Endothelial cell (in vitro differentiated cells): Measurements from ENCODE around the gene KCNMA1. TPM values are rescaled to one million over a fixed set of nuclear protein-coding genes. Genes with fewer than 3 reads are reported as not detected.

Source experiments
- DNase-seq: peaks from one replicate; pipeline ENCODE4 v3.0.0; 2021; ENCODE audit warnings: low spot score
- H3K27ac Mint-ChIP-seq: one replicate; pipeline ENCODE4 v1.8.0; 2021; ENCODE audit warnings: mixed read lengths, inconsistent platforms; ENCODE audit not compliant: unreplicated experiment
- H3K27me3 Mint-ChIP-seq: one replicate; pipeline ENCODE4 v1.8.0; 2021; ENCODE audit warnings: mild to moderate bottlenecking, moderate library complexity, mixed read lengths, inconsistent platforms; ENCODE audit not compliant: unreplicated experiment
- H3K36me3 Mint-ChIP-seq: one replicate; pipeline ENCODE4 v1.8.0; 2021; ENCODE audit warnings: mild to moderate bottlenecking, low read depth, mixed read lengths, inconsistent platforms; ENCODE audit not compliant: unreplicated experiment
- H3K4me1 Mint-ChIP-seq: one replicate; pipeline ENCODE4 v1.8.0; 2021; ENCODE audit warnings: mild to moderate bottlenecking, mixed read lengths, inconsistent platforms; ENCODE audit not compliant: unreplicated experiment
- H3K4me3 Mint-ChIP-seq: one replicate; pipeline ENCODE4 v1.8.0; 2021; ENCODE audit warnings: mild to moderate bottlenecking, mixed read lengths, inconsistent platforms; ENCODE audit not compliant: unreplicated experiment
- H3K9me3 Mint-ChIP-seq: one replicate; pipeline ENCODE4 v1.8.0; 2021; ENCODE audit warnings: mixed read lengths, inconsistent platforms; ENCODE audit not compliant: unreplicated experiment
- total RNA-seq: library from RNA; stranded (reverse); fragmentation: NEBNext Ultra II Directional; extraction: Animal tissue kit (Norgen Biotek cat#: 25700); gene quantifications from one replicate; pipeline ENCODE4 v1.2.1, GENCODE V29; 2021; ENCODE audit not compliant: unreplicated experiment
- TF ChIP-seq, protein P1 (sequence below): fragments of 200-600 bp; sonication (generic); IDR thresholded peaks from one replicate; pipeline ENCODE4 v1.5.0; 2021; ENCODE audit warnings: antibody characterized with exemption; ENCODE audit not compliant: unreplicated experiment

The KCNMA1 gene
- total RNA-seq, 1 donor from 2014 or later = 5.1 TPM

DNA sequence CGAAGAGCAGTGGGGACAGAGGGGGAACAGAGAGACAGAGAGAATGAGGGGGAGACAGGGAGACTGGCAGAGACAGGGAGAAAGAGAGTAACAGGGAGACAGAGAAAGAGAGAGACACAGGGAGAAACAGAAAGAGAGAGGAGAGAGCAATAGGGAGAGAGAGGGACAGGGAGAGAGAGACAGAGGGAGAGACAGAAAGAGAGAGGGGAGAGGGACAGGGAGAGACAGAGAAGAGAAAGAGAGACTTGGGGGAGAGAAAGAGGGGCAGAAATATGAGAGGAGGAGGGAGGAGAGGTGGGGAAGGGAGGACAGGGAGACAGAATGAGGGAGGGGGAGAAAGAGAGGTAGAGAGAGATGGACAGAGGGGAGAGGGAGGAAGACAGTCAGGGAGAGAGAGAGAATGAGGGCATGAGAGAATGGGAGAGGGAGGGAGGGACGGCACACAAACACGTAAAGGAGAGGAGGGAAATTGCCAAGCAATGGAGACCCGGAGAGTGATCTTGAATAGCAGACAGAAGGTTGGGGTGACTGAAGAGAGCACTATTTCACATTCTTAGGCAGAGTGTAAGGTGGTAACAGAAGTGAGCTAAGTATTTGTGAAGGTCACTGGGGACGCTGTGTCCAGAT, 33.3 kb upstream of the KCNMA1 start:
- H3K9me3 Mint-ChIP-seq = no peaks in the 10 kb centered on the region
- no peaks in the 10 kb centered on the region for H3K4me1 Mint-ChIP-seq
- no peak for DNase-seq
- no peaks in the 10 kb centered on the region for H3K36me3 Mint-ChIP-seq
- H3K27ac Mint-ChIP-seq = no peak overlapping the region
- TF ChIP-seq, protein P1, sequence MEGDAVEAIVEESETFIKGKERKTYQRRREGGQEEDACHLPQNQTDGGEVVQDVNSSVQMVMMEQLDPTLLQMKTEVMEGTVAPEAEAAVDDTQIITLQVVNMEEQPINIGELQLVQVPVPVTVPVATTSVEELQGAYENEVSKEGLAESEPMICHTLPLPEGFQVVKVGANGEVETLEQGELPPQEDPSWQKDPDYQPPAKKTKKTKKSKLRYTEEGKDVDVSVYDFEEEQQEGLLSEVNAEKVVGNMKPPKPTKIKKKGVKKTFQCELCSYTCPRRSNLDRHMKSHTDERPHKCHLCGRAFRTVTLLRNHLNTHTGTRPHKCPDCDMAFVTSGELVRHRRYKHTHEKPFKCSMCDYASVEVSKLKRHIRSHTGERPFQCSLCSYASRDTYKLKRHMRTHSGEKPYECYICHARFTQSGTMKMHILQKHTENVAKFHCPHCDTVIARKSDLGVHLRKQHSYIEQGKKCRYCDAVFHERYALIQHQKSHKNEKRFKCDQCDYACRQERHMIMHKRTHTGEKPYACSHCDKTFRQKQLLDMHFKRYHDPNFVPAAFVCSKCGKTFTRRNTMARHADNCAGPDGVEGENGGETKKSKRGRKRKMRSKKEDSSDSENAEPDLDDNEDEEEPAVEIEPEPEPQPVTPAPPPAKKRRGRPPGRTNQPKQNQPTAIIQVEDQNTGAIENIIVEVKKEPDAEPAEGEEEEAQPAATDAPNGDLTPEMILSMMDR = no peak
- H3K27me3 Mint-ChIP-seq = peaks cover 4% of the 10 kb centered on the region
- no peak overlapping the region for H3K4me3 Mint-ChIP-seq

DNA sequence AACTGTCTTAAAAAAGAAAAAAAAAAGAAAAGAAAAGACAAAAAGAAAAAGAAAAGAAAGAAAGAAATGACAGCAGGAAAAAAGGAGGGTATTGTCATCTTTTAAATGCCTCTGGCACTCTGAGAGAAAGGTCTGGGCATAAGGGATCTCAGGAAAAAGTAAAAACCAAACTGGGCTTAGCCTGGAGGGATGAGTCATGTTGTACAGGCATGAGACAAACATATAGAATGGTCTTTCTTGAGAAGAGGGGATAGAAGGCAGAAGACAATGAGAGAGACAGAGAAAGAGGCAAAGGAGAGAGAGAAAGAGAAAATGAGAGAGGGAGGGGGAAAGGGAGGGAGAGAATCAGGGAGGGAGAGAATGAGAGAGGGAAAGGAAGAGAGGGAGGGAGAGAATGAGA, 32.3 kb upstream of the KCNMA1 start:
- Mint-ChIP-seq H3K27me3 (peaks cover 4% of the 10 kb centered on the region), H3K4me1 (no peaks in the 10 kb centered on the region), H3K4me3 (no peak overlapping the region), H3K36me3 (no peaks in the 10 kb centered on the region), H3K9me3 (no peaks in the 10 kb centered on the region), H3K27ac (no peak overlapping the region)
- TF ChIP-seq, protein P1 = no peak
- no peak for DNase-seq

DNA sequence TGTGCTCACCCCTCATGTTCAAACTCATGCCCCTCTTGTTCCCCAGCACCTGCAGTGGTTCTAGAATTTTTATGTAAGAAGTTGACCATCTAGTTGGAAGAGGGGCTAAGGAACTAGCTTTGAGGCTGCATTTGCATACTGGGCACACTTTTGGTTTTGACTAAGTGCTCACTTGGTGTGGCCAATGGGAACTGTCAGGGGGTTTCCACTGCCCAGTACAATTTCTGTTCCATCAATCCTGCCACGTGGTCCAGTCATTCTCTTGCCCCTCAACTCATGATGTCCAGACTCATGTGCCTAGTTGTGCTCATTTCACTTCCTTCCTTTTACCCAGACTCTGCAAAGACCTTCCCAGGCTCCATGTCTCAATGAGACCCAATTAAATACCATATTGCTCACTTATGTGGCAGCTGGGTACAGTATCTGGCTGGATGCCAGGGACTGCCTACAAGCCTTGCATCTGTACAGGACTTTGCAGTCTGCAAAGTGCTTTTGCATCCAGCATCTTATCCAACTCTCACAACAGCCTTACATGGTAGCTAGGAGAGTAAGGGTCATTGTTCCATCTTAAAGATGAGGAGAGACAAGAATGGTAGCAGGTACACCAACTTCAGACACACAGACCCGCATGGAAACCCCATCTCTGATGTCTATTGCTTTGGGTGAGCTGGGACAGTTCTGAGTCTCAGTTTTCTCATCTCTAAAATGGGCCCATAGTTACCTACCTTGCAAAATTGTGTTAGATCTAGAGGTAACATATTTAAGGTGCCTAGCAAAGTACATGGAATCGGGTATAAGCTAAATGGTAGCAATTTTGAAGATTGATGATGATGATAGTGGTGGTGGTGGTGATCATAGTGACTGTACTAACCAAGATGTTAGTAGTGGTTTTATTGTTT, 30.1 kb upstream of the KCNMA1 start:
- TF ChIP-seq, protein P1 = no peak
- H3K9me3 Mint-ChIP-seq = no peaks in the 10 kb centered on the region
- no peaks in the 10 kb centered on the region for H3K36me3 Mint-ChIP-seq
- H3K27me3 Mint-ChIP-seq = peaks cover 3% of the 10 kb centered on the region
- no peak for DNase-seq
- no peak overlapping the region for H3K27ac Mint-ChIP-seq
- H3K4me3 Mint-ChIP-seq = no peak overlapping the region
- no peaks in the 10 kb centered on the region for H3K4me1 Mint-ChIP-seq

DNA sequence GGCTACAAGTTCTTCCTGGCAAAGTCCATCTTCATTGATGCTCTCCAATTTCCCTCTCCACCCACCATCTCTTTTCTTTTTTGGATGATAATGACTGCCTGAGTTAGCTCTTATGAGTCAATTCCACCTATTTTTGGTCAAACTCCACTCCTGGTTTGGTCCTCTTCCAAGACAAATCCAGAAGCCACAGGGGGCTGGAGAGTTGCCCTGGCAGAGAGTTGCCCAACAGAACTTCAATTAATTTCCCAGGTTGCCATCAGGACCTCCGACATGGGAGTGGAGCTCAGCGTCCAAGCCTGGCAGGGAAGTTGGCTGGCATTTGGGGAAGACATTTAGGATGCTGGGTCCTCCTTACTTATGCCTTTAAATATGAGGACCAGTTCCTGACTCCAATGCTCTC, 29.2 kb upstream of the KCNMA1 start:
- Mint-ChIP-seq H3K4me1 (no peaks in the 10 kb centered on the region), H3K9me3 (no peaks in the 10 kb centered on the region), H3K4me3 (no peak overlapping the region), H3K36me3 (no peaks in the 10 kb centered on the region), H3K27ac (no peak overlapping the region), H3K27me3 (peaks cover 1% of the 10 kb centered on the region)
- TF ChIP-seq, protein P1 = no peak
- DNase-seq = no peak

DNA sequence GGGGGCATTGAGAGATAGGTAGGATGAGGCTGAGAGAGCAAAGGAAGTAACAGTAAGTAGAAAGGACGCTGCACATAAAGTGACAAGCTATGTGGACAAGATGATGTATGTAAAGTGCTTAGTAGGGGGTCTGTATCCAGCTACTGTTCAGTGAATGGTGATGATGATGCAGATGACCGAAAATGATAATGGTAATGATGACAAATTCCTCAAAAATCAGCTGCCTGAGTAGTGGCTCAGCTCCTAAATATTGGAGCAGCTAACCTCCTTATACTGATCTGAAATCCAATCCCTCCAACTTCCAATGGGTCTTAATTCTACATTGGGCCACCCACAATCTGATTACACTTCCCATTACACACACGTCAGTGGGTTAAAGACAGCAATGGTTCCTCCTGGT, 27.1 kb upstream of the KCNMA1 start:
- Mint-ChIP-seq H3K27me3 (peaks cover 1% of the 10 kb centered on the region), H3K9me3 (no peaks in the 10 kb centered on the region), H3K4me3 (no peak overlapping the region), H3K36me3 (no peaks in the 10 kb centered on the region), H3K4me1 (no peaks in the 10 kb centered on the region), H3K27ac (no peak overlapping the region)
- DNase-seq = no peak
- TF ChIP-seq, protein P1 = no peak
